WTC11 (cell line): ENCODE measurements around the gene TERF2IP. TPM values are rescaled to one million over a fixed set of nuclear protein-coding genes. Genes with fewer than 3 reads are reported as not detected.
A peak's percentile ranks its signal among the peaks of the same experiment; 100 is the strongest.

ENCODE experiments used
- CBFB ChIP-seq: sonication (generic); formaldehyde crosslinking; IDR thresholded peaks from 2 replicates; pipeline ENCODE4 v1.8.1; 2022; ENCODE audit warnings: mild to moderate bottlenecking, low read depth, missing genetic modification reagents
- CREB1 ChIP-seq: sonication (generic); formaldehyde crosslinking; IDR thresholded peaks from 2 replicates; pipeline ENCODE4 v1.8.0; 2023; ENCODE audit warnings: mild to moderate bottlenecking, missing genetic modification reagents
- E2F1 ChIP-seq: sonication (generic); formaldehyde crosslinking; IDR thresholded peaks from 2 replicates; pipeline ENCODE4 v1.8.0; 2022; ENCODE audit warnings: mild to moderate bottlenecking, missing genetic modification reagents
- ESRRA ChIP-seq: sonication (generic); formaldehyde crosslinking; IDR thresholded peaks from 2 replicates; pipeline ENCODE4 v1.8.1; 2022; ENCODE audit warnings: mild to moderate bottlenecking, missing genetic modification reagents, borderline replicate concordance
- FOXP1 ChIP-seq: sonication (generic); formaldehyde crosslinking; IDR thresholded peaks from 2 replicates; pipeline ENCODE4 v1.8.0; 2022; ENCODE audit warnings: missing genetic modification reagents, mild to moderate bottlenecking, moderate library complexity, borderline replicate concordance
- KAT7 ChIP-seq: sonication (generic); formaldehyde crosslinking; IDR thresholded peaks from 2 replicates; pipeline ENCODE4 v1.8.1; 2023; ENCODE audit warnings: missing genetic modification reagents, mild to moderate bottlenecking, borderline replicate concordance
- MAX ChIP-seq: sonication (generic); formaldehyde crosslinking; IDR thresholded peaks from 2 replicates; pipeline ENCODE4 v1.8.0; 2022; ENCODE audit warnings: mild to moderate bottlenecking, missing genetic modification reagents
- MYBL2 ChIP-seq: sonication (generic); formaldehyde crosslinking; IDR thresholded peaks from 2 replicates; pipeline ENCODE4 v1.8.1; 2023; ENCODE audit warnings: mild to moderate bottlenecking, moderate library complexity, missing genetic modification reagents
- NFE2L1 ChIP-seq: sonication (generic); formaldehyde crosslinking; IDR thresholded peaks from 2 replicates; pipeline ENCODE4 v1.8.1; 2023; ENCODE audit warnings: missing genetic modification reagents
- NFYB ChIP-seq: sonication (generic); formaldehyde crosslinking; conservative IDR thresholded peaks from 2 replicates; pipeline ENCODE4 v1.8.0; 2022; ENCODE audit warnings: low read depth, missing genetic modification reagents
- RELA ChIP-seq: sonication (generic); formaldehyde crosslinking; IDR thresholded peaks from 2 replicates; pipeline ENCODE4 v1.8.1; 2022; ENCODE audit warnings: missing genetic modification reagents, mild to moderate bottlenecking, borderline replicate concordance
- TEAD1 ChIP-seq: sonication (generic); formaldehyde crosslinking; IDR thresholded peaks from 2 replicates; pipeline ENCODE4 v1.8.0; 2022; ENCODE audit warnings: mild to moderate bottlenecking, missing genetic modification reagents
- ZBTB21 ChIP-seq: sonication (generic); formaldehyde crosslinking; IDR thresholded peaks from 2 replicates; pipeline ENCODE4 v1.8.1; 2023; ENCODE audit warnings: mild to moderate bottlenecking, missing genetic modification reagents, borderline replicate concordance
- ZNF138 ChIP-seq: sonication (generic); formaldehyde crosslinking; conservative IDR thresholded peaks from 2 replicates; pipeline ENCODE4 v1.8.1; 2022; ENCODE audit warnings: mild to moderate bottlenecking, moderate library complexity, missing genetic modification reagents
- ZNF219 ChIP-seq: sonication (generic); formaldehyde crosslinking; IDR thresholded peaks from 2 replicates; pipeline ENCODE4 v1.8.0; 2023; ENCODE audit warnings: missing genetic modification reagents, mild to moderate bottlenecking, borderline replicate concordance
- ZNF232 ChIP-seq: sonication (generic); formaldehyde crosslinking; IDR thresholded peaks from 2 replicates; pipeline ENCODE4 v1.8.0; 2022; ENCODE audit warnings: mild to moderate bottlenecking, missing genetic modification reagents
- ZNF281 ChIP-seq: sonication (generic); formaldehyde crosslinking; IDR thresholded peaks from 2 replicates; pipeline ENCODE4 v1.8.0; 2023; ENCODE audit warnings: mild to moderate bottlenecking, missing genetic modification reagents
- ZNF396 ChIP-seq: fragments of 250-450 bp; sonication (Bioruptor Pico); IDR thresholded peaks from 2 replicates; pipeline ENCODE4 v1.8.0; 2021; ENCODE audit warnings: mild to moderate bottlenecking, moderate library complexity, borderline replicate concordance
- total RNA-seq: library from RNA; stranded (reverse); gene quantifications from 3 replicates; pipeline ENCODE4 v1.2.3, GENCODE V29; 2021
- TF ChIP-seq, protein P1 (sequence below): fragments of 250-450 bp; sonication (Bioruptor Pico); conservative IDR thresholded peaks from 2 replicates; pipeline ENCODE4 v1.9.0; 2021; ENCODE audit warnings: mild to moderate bottlenecking
- TF ChIP-seq, protein P2 (sequence below): fragments of 250-450 bp; sonication (Bioruptor Pico); IDR thresholded peaks from 2 replicates; pipeline ENCODE4 v1.9.0; 2021; ENCODE audit warnings: mild to moderate bottlenecking
- TF ChIP-seq, protein P3 (sequence below): sonication (generic); formaldehyde crosslinking; IDR thresholded peaks from 2 replicates; pipeline ENCODE4 v1.8.1; 2023; ENCODE audit warnings: mild to moderate bottlenecking, missing genetic modification reagents
- TF ChIP-seq, protein P4 (sequence below): sonication (generic); formaldehyde crosslinking; IDR thresholded peaks from 2 replicates; pipeline ENCODE4 v1.8.1; 2023; ENCODE audit warnings: mild to moderate bottlenecking, missing genetic modification reagents, moderate library complexity
- TF ChIP-seq, protein P5 (sequence below): fragments of 250-450 bp; sonication (Bioruptor Pico); IDR thresholded peaks from 2 replicates; pipeline ENCODE4 v1.9.0; 2021; ENCODE audit warnings: mild to moderate bottlenecking
- TF ChIP-seq, protein P6 (sequence below): sonication (generic); formaldehyde crosslinking; IDR thresholded peaks from 2 replicates; pipeline ENCODE4 v1.8.1; 2022; ENCODE audit warnings: mild to moderate bottlenecking, missing genetic modification reagents, moderate library complexity, borderline replicate concordance

Gene TERF2IP
- total RNA-seq, 1 experiment from 2014 or later: 14.7 TPM

DNA sequence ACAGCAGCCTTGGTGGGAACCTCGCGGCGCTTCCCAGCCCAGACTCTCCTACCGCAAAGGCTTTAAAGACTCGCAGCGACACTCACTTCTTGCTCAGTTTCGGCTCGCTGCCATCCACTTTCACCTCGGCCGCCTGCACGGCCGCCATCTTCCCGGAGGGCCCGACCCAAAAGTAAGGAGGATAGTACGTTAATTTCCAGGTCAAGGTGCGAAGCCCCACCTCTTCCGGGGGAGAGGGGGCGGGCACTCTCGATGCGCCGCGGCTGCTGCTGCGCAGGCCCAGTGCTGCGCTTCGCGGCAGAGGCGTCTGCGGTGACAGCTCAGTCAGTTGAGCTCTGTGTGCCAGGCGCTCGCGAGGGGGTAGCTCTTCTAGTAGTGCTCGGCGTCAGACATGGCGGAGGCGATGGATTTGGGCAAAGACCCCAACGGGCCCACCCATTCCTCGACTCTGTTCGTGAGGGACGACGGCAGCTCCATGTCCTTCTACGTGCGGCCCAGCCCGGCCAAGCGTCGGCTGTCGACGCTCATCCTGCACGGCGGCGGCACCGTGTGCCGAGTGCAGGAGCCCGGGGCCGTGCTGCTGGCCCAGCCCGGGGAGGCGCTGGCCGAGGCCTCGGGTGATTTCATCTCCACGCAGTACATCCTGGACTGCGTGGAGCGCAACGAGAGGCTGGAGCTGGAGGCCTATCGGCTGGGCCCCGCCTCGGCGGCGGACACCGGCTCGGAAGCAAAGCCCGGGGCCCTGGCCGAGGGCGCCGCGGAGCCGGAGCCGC lies at the start of gene TERF2IP, which contains the start of gene KARS1 (continued):
- TF ChIP-seq ZNF138 (CRISPR knock-in tag) (no peak), FOXP1 (CRISPR knock-in tag) (peak; percentile 62; the same call in 1 of the 2 replicates), RELA (CRISPR knock-in tag) (no peak), KAT7 (CRISPR knock-in tag) (no peak), NFE2L1 (CRISPR knock-in tag) (peak; percentile 41; the same call in 1 of the 2 replicates), MYBL2 (CRISPR knock-in tag) (no peak), ZNF232 (CRISPR knock-in tag) (0 out of 2 replicates have a peak, but pooled peaks have one; percentile 35), ZBTB21 (CRISPR knock-in tag) (no peak), NFYB (no peak), TEAD1 (CRISPR knock-in tag) (peak; percentile 81), E2F1 (CRISPR knock-in tag) (no peak), ZNF219 (CRISPR knock-in tag) (no peak), ZNF396 (CRISPR knock-in tag) (no peak), ZNF281 (no peak), ESRRA (0 out of 2 replicates have a peak, but pooled peaks have one; percentile 12), CREB1 (CRISPR knock-in tag) (no peak), CBFB (CRISPR knock-in tag) (no peak), MAX (peak; percentile 79)
- TF ChIP-seq, protein P1, sequence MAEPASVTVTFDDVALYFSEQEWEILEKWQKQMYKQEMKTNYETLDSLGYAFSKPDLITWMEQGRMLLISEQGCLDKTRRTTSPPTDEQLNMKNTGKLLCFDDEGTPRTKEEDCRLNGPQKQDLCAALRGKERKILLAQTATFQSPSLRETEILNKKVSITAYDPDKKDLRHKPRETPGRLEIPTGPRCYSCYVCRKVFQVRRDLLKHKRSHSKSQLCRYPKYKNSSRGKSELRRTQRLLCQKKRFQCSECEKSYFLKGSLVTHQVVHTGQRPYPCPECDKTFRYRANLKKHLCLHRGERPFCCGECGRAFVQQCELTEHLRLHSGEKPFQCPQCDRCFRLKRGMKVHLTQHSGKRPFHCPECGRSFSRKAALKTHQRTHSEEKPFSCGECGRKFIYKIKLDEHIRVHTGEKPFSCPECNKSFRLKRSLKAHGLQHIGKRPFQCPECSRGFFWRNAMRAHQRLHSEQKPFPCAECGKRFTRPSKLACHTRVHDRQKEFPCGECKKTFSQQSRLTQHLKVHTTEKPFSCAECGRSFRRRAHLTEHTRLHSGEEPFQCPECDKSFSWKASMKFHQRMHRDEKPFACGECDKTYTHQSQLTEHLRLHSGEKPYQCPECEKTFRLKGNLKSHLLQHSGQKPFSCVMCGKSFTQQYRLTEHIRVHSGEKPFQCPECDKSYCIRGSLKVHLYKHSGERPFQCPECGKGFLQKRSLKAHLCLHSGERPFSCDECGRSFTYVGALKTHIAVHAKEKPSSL (CRISPR knock-in tag): no peak
- TF ChIP-seq, protein P2, sequence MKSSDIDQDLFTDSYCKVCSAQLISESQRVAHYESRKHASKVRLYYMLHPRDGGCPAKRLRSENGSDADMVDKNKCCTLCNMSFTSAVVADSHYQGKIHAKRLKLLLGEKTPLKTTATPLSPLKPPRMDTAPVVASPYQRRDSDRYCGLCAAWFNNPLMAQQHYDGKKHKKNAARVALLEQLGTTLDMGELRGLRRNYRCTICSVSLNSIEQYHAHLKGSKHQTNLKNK: no peak
- TF ChIP-seq, protein P3, sequence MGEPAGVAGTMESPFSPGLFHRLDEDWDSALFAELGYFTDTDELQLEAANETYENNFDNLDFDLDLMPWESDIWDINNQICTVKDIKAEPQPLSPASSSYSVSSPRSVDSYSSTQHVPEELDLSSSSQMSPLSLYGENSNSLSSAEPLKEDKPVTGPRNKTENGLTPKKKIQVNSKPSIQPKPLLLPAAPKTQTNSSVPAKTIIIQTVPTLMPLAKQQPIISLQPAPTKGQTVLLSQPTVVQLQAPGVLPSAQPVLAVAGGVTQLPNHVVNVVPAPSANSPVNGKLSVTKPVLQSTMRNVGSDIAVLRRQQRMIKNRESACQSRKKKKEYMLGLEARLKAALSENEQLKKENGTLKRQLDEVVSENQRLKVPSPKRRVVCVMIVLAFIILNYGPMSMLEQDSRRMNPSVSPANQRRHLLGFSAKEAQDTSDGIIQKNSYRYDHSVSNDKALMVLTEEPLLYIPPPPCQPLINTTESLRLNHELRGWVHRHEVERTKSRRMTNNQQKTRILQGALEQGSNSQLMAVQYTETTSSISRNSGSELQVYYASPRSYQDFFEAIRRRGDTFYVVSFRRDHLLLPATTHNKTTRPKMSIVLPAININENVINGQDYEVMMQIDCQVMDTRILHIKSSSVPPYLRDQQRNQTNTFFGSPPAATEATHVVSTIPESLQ (CRISPR knock-in tag): no peak
- TF ChIP-seq, protein P4, sequence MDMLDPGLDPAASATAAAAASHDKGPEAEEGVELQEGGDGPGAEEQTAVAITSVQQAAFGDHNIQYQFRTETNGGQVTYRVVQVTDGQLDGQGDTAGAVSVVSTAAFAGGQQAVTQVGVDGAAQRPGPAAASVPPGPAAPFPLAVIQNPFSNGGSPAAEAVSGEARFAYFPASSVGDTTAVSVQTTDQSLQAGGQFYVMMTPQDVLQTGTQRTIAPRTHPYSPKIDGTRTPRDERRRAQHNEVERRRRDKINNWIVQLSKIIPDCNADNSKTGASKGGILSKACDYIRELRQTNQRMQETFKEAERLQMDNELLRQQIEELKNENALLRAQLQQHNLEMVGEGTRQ (CRISPR knock-in tag): no peak
- TF ChIP-seq, protein P5, sequence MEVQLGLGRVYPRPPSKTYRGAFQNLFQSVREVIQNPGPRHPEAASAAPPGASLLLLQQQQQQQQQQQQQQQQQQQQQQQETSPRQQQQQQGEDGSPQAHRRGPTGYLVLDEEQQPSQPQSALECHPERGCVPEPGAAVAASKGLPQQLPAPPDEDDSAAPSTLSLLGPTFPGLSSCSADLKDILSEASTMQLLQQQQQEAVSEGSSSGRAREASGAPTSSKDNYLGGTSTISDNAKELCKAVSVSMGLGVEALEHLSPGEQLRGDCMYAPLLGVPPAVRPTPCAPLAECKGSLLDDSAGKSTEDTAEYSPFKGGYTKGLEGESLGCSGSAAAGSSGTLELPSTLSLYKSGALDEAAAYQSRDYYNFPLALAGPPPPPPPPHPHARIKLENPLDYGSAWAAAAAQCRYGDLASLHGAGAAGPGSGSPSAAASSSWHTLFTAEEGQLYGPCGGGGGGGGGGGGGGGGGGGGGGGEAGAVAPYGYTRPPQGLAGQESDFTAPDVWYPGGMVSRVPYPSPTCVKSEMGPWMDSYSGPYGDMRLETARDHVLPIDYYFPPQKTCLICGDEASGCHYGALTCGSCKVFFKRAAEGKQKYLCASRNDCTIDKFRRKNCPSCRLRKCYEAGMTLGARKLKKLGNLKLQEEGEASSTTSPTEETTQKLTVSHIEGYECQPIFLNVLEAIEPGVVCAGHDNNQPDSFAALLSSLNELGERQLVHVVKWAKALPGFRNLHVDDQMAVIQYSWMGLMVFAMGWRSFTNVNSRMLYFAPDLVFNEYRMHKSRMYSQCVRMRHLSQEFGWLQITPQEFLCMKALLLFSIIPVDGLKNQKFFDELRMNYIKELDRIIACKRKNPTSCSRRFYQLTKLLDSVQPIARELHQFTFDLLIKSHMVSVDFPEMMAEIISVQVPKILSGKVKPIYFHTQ (CRISPR knock-in tag): no peak
- TF ChIP-seq, protein P6, sequence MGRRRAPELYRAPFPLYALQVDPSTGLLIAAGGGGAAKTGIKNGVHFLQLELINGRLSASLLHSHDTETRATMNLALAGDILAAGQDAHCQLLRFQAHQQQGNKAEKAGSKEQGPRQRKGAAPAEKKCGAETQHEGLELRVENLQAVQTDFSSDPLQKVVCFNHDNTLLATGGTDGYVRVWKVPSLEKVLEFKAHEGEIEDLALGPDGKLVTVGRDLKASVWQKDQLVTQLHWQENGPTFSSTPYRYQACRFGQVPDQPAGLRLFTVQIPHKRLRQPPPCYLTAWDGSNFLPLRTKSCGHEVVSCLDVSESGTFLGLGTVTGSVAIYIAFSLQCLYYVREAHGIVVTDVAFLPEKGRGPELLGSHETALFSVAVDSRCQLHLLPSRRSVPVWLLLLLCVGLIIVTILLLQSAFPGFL (CRISPR knock-in tag): no peak
